Neuronal stem cell (in vitro differentiated cells): ENCODE data around the gene GOLT1A.
"Not testable (repeated sequence)": the region's sequence is repeated elsewhere in the genome, so short reads cannot be mapped to it uniquely, and the experiment has no call there.

Source experiments
- DNase-seq: peaks from one replicate; pipeline ENCODE4 v3.0.0-alpha.2; 2013; ENCODE audit warnings: low spot score
- H2AFZ ChIP-seq: one replicate; pipeline ENCODE4 v1.6.1; 2013; ENCODE audit warnings: mild to moderate bottlenecking, low read length, inconsistent platforms
- H2AK5ac ChIP-seq: 2 replicates; pipeline ENCODE4 v1.6.1; 2013; ENCODE audit warnings: low read depth, mild to moderate bottlenecking, inconsistent platforms, low read length, moderate library complexity, mixed read lengths
- H2BK120ac ChIP-seq: 2 replicates; pipeline ENCODE4 v1.6.1; 2013; ENCODE audit warnings: low read depth, mild to moderate bottlenecking, inconsistent platforms, low read length, moderate library complexity, mixed read lengths
- H2BK12ac ChIP-seq: one replicate; pipeline ENCODE4 v1.6.1; 2013; ENCODE audit warnings: low read length, inconsistent platforms
- H2BK15ac ChIP-seq: 2 replicates; pipeline ENCODE4 v1.6.1; 2013; ENCODE audit warnings: mild to moderate bottlenecking, low read length, inconsistent platforms, mixed read lengths
- H2BK5ac ChIP-seq: one replicate; pipeline ENCODE4 v1.6.1; 2013; ENCODE audit warnings: inconsistent platforms, mild to moderate bottlenecking, low read length, moderate library complexity
- H3K14ac ChIP-seq: one replicate; pipeline ENCODE4 v1.6.1; 2013; ENCODE audit warnings: low read length, inconsistent platforms
- H3K18ac ChIP-seq: 2 replicates; pipeline ENCODE4 v1.6.1; 2013; ENCODE audit warnings: low read length, inconsistent platforms
- H3K23ac ChIP-seq: 2 replicates; pipeline ENCODE4 v1.6.1; 2013; ENCODE audit warnings: low read depth, mild to moderate bottlenecking, mixed read lengths, low read length, inconsistent platforms; ENCODE audit not compliant: poor library complexity
- H3K27ac ChIP-seq: replicated peaks from 3 replicates; pipeline ENCODE4 v1.5.1; 2013; ENCODE audit warnings: low read length, inconsistent platforms
- H3K27me3 ChIP-seq, 3 experiments: 2 replicates each; pipeline ENCODE4 v1.6.1; 2013; ENCODE audit warnings: low read length in 3 of 3, mild to moderate bottlenecking in 2 of 3, inconsistent platforms in 1 of 3, low read depth in 1 of 3, mixed read lengths in 1 of 3, moderate library complexity in 1 of 3; ENCODE audit not compliant: control insufficient read depth in 3 of 3, insufficient read depth in 3 of 3
- H3K36me3 ChIP-seq, 2 donors: replicated peaks in 1 of 2; 2 replicates each; pipeline ENCODE4 v1.6.1; 2013; ENCODE audit warnings: low read length in 2 of 2; ENCODE audit not compliant: control insufficient read depth in 2 of 2, insufficient read depth in 2 of 2
- H3K4ac ChIP-seq: 2 replicates; pipeline ENCODE4 v1.6.1; 2013; ENCODE audit warnings: inconsistent platforms, mild to moderate bottlenecking, low read length, moderate library complexity
- H3K4me1 ChIP-seq, 2 donors: 1 replicate in 1 of 2; 2 replicates in 1 of 2; pipeline ENCODE4 v1.6.1; 2013; ENCODE audit warnings: low read length in 2 of 2, low read depth in 1 of 2; ENCODE audit not compliant: control insufficient read depth in 2 of 2, insufficient read depth in 1 of 2
- H3K4me2 ChIP-seq: one replicate; pipeline ENCODE4 v1.6.1; 2013; ENCODE audit warnings: mild to moderate bottlenecking, low read length, inconsistent platforms; ENCODE audit not compliant: insufficient read depth, poor library complexity, severe bottlenecking
- H3K4me3 ChIP-seq, 2 donors: 2 replicates each; pipeline ENCODE4 v1.5.1; 2013; ENCODE audit warnings: low read length in 2 of 2, mild to moderate bottlenecking in 2 of 2, inconsistent platforms in 1 of 2, moderate library complexity in 1 of 2
- H3K79me1 ChIP-seq: one replicate; pipeline ENCODE4 v1.6.1; 2013; ENCODE audit warnings: low read depth, mild to moderate bottlenecking, inconsistent platforms, low read length, moderate library complexity
- H3K9ac ChIP-seq: one replicate; pipeline ENCODE4 v1.6.1; 2013; ENCODE audit warnings: mild to moderate bottlenecking, low read depth, low read length, inconsistent platforms; ENCODE audit not compliant: poor library complexity
- H3K9me3 ChIP-seq, 2 donors: replicated peaks in 1 of 2; 2 replicates each; pipeline versions ENCODE3 to v1.6.1; 2013; ENCODE audit warnings: low read length in 2 of 2, mild to moderate bottlenecking in 2 of 2, inconsistent platforms in 1 of 2, low read depth in 1 of 2, mixed read lengths in 1 of 2, moderate library complexity in 1 of 2; ENCODE audit not compliant: control insufficient read depth in 2 of 2, insufficient read depth in 1 of 2
- H4K8ac ChIP-seq: one replicate; pipeline ENCODE4 v1.6.1; 2013; ENCODE audit warnings: low read depth, mild to moderate bottlenecking, inconsistent platforms, low read length, moderate library complexity
- H4K91ac ChIP-seq: one replicate; pipeline ENCODE4 v1.6.1; 2013; ENCODE audit warnings: low read length, low read depth, mild to moderate bottlenecking, inconsistent platforms; ENCODE audit not compliant: poor library complexity
- WGBS, 2 donors: extraction: QIAGEN DNeasy Blood & Tissue Kit; methylation state at CpG; one replicate each; pipeline ENCODE4 v1.1.7; 2013; ENCODE audit warnings: missing lambda C conversion rate in 2 of 2, mixed read lengths in 1 of 2; ENCODE audit not compliant: insufficient read length in 2 of 2, insufficient replicate concordance in 1 of 2; ENCODE audit errors: extremely low coverage in 2 of 2; 5-methylcytosine and 5-hydroxymethylcytosine counted together

The GOLT1A gene

GRCh38 chr1:204240233-204240632 lies 26.4 kb upstream of the GOLT1A start:
- H3K23ac ChIP-seq, result no peak overlapping the region
- H2BK15ac ChIP-seq, result no peak overlapping the region
- H2BK5ac ChIP-seq, result no peak overlapping the region
- no peak overlapping the region for H3K14ac ChIP-seq
- no peak overlapping the region for H4K91ac ChIP-seq
- H3K79me1 ChIP-seq, result no peaks in the 10 kb centered on the region
- no peaks in the 10 kb centered on the region for H3K27me3 ChIP-seq
- H2BK120ac ChIP-seq, result no peak overlapping the region
- H3K9me3 ChIP-seq, result peaks cover 0 to 6% of the 10 kb centered on the region in 2 donors
- no peak overlapping the region for H4K8ac ChIP-seq
- no peak overlapping the region for H3K4ac ChIP-seq
- no peak overlapping the region for H3K9ac ChIP-seq
- no peak overlapping the region for H3K4me3 ChIP-seq
- no peak overlapping the region for H3K18ac ChIP-seq
- H2BK12ac ChIP-seq, result no peak overlapping the region
- peaks cover 0 to 57% of the 10 kb centered on the region in 2 donors for H3K36me3 ChIP-seq
- H3K4me1 ChIP-seq, result no peaks in the 10 kb centered on the region
- H2AK5ac ChIP-seq, result no peak overlapping the region
- no peak overlapping the region for H2AFZ ChIP-seq
- DNase-seq, result no peak
- no peak overlapping the region for H3K27ac ChIP-seq
- no peak overlapping the region for H3K4me2 ChIP-seq
- WGBS, 2 donors, result no CpG with 5 or more reads among the region's 1 CpG

- not testable (repeated sequence) for H3K18ac ChIP-seq, H3K4ac ChIP-seq, H2BK120ac ChIP-seq, H3K4me2 ChIP-seq, H4K91ac ChIP-seq, H3K9me3 ChIP-seq, DNase-seq, H3K23ac ChIP-seq, H4K8ac ChIP-seq, H3K4me3 ChIP-seq, H2BK12ac ChIP-seq, H2BK5ac ChIP-seq, H3K27ac ChIP-seq, H3K14ac ChIP-seq, H3K4me1 ChIP-seq, H3K9ac ChIP-seq, H3K79me1 ChIP-seq, H2BK15ac ChIP-seq, H2AFZ ChIP-seq, H3K27me3 ChIP-seq, H2AK5ac ChIP-seq
- H3K36me3 ChIP-seq, result peaks cover 0 to 52% of the 10 kb centered on the region in 2 donors
- no CpG with 5 or more reads among the region's 3 CpGs for WGBS, 2 donors
Measured at GRCh38 chr1:204239401-204239800, 25.6 kb upstream of the GOLT1A start.

- not testable (repeated sequence) for H3K4ac ChIP-seq, H3K27me3 ChIP-seq, H3K4me3 ChIP-seq, H3K9ac ChIP-seq, H3K9me3 ChIP-seq, H3K23ac ChIP-seq, H4K91ac ChIP-seq, H3K4me2 ChIP-seq, H3K14ac ChIP-seq, H2AK5ac ChIP-seq, H2BK12ac ChIP-seq, H3K4me1 ChIP-seq, H2BK120ac ChIP-seq, H2AFZ ChIP-seq, H3K79me1 ChIP-seq, H4K8ac ChIP-seq, H3K18ac ChIP-seq, H2BK15ac ChIP-seq, H3K27ac ChIP-seq, DNase-seq, H2BK5ac ChIP-seq
- H3K36me3 ChIP-seq, result peaks cover 0 to 57% of the 10 kb centered on the region in 2 donors
- no CpG with 5 or more reads among the region's 2 CpGs for WGBS, 2 donors
Measured at GRCh38 chr1:204238520-204238919, 24.7 kb upstream of the GOLT1A start.

GRCh38 chr1:204237515-204237914 lies 23.7 kb upstream of the GOLT1A start:
- not testable (repeated sequence) for H3K23ac ChIP-seq, H2AK5ac ChIP-seq, H3K79me1 ChIP-seq, H4K8ac ChIP-seq, H3K14ac ChIP-seq, DNase-seq, H2BK12ac ChIP-seq, H2BK5ac ChIP-seq, H3K4me3 ChIP-seq, H2BK15ac ChIP-seq, H2BK120ac ChIP-seq, H3K9me3 ChIP-seq, H3K27me3 ChIP-seq, H3K4ac ChIP-seq, H3K9ac ChIP-seq, H2AFZ ChIP-seq, H3K27ac ChIP-seq, H3K18ac ChIP-seq, H4K91ac ChIP-seq, H3K4me1 ChIP-seq, H3K4me2 ChIP-seq
- WGBS, 2 donors, result no CpG with 5 or more reads among the region's 1 CpG
- peaks cover 0 to 54% of the 10 kb centered on the region in 2 donors for H3K36me3 ChIP-seq
